COLO829 (cell line): Measurements from ENCODE around the gene MRPS18C.
"Not testable (repeated sequence)": the region's sequence is repeated elsewhere in the genome, so short reads cannot be mapped to it uniquely, and the experiment has no call there.

ENCODE experiments used
- DNase-seq: peaks from one replicate; pipeline ENCODE4 v3.0.0; 2012; ENCODE audit warnings: low spot score

MRPS18C gene

GRCh38 chr4:83498187-83498586 lies 42.3 kb downstream of the MRPS18C start:
- no peak for DNase-seq

- not testable (repeated sequence) for DNase-seq
Observed at GRCh38 chr4:83501671-83502070, 45.8 kb downstream of the MRPS18C start.

GRCh38 chr4:83503974-83504373 lies 48.1 kb downstream of the MRPS18C start:
- no peak for DNase-seq

- no peak for DNase-seq
Observed at GRCh38 chr4:83504503-83504902, 48.6 kb downstream of the MRPS18C start.

GRCh38 chr4:83504996-83505395 lies 49.1 kb downstream of the MRPS18C start:
- DNase-seq, result no peak

GRCh38 chr4:83509156-83509585 lies 53.3 kb downstream of the MRPS18C start:
- DNase-seq, result peak; percentile 72

- no peak for DNase-seq
Observed at GRCh38 chr4:83510442-83510841, 54.6 kb downstream of the MRPS18C start.
